SK-N-SH (cell line): Measurements from ENCODE around the gene ALDH18A1. TPM values are rescaled to one million over a fixed set of nuclear protein-coding genes. Genes with fewer than 3 reads are reported as not detected.

Experiments
- CTCF ChIA-PET: fragments of 300-600, 350-600 bp; formaldehyde crosslinking; extraction: SDS; loops from one replicate; lab custom pipeline; 2021; lab: Yijun Ruan, JAX
- POLR2A ChIA-PET: fragments of 350-600 bp; sonication (Branson Sonifier 250); formaldehyde crosslinking; extraction: SDS; loops from one replicate; lab custom pipeline; 2020; ENCODE audit warnings: antibody characterized with exemption, inconsistent platforms; lab: Yijun Ruan, JAX
- DNase-seq: peaks from one replicate; pipeline ENCODE4 v3.0.0; 2012
- H2AFZ ChIP-seq: fragments of 200-600 bp; sonication (generic); 2 replicates; pipeline ENCODE4 v1.8.1; 2016; ENCODE audit warnings: antibody characterized with exemption, mild to moderate bottlenecking, low read depth
- H3F3A ChIP-seq: fragments of 200-600 bp; sonication (generic); replicated peaks from 2 replicates; pipeline ENCODE3; 2016; ENCODE audit warnings: antibody characterized with exemption, mild to moderate bottlenecking; ENCODE audit not compliant: insufficient read depth
- H3K27ac ChIP-seq, 2 experiments: fragments of 200-500 bp in 1 of 2; fragments of 200-600 bp in 1 of 2; sonication (Bioruptor generic) in 1 of 2; sonication (generic), shearing (Covaris generic) in 1 of 2; 2 replicates each; pipeline versions ENCODE4 v1.5.1 to v1.6.1; 2014 to 2016; ENCODE audit warnings: low read depth in 2 of 2, inconsistent platforms in 1 of 2, low read length in 1 of 2, mild to moderate bottlenecking in 1 of 2, mixed read lengths in 1 of 2
- H3K27me3 ChIP-seq: fragments of 200-600 bp; sonication (generic), shearing (Covaris generic); 2 replicates; pipeline ENCODE4 v1.6.1; 2016; ENCODE audit warnings: mixed run types; ENCODE audit not compliant: insufficient read depth
- H3K36me3 ChIP-seq, 2 experiments: fragments of 200-500 bp in 1 of 2; fragments of 200-600 bp in 1 of 2; sonication (Bioruptor generic) in 1 of 2; sonication (generic) in 1 of 2; replicated peaks in 1 of 2; 2 replicates each; pipeline versions ENCODE3 to v1.5.1; 2014 to 2016; ENCODE audit warnings: low read length in 1 of 2, mild to moderate bottlenecking in 1 of 2; ENCODE audit not compliant: insufficient read depth in 2 of 2, control insufficient read depth in 1 of 2
- H3K4me1 ChIP-seq, 2 experiments: fragments of 200-500 bp in 1 of 2; fragments of 200-600 bp in 1 of 2; sonication (Bioruptor generic) in 1 of 2; sonication (generic), shearing (Covaris generic) in 1 of 2; 2 replicates each; pipeline versions ENCODE4 v1.5.1 to v1.6.1; 2014 to 2016; ENCODE audit warnings: low read depth in 1 of 2, low read length in 1 of 2, mixed run types in 1 of 2; ENCODE audit not compliant: insufficient read depth in 2 of 2, control insufficient read depth in 1 of 2
- H3K4me2 ChIP-seq: fragments of 200-600 bp; sonication (generic), shearing (Covaris generic); 2 replicates; pipeline ENCODE4 v1.6.1; 2017; ENCODE audit warnings: mixed run types
- H3K4me3 ChIP-seq, 2 experiments: fragments of 200-500 bp in 1 of 2; fragments of 200-600 bp in 1 of 2; sonication (Bioruptor generic) in 1 of 2; sonication (generic), shearing (Covaris generic) in 1 of 2; 2 replicates each; pipeline versions ENCODE4 v1.5.1 to v1.8.1; 2014 to 2016; ENCODE audit warnings: low read depth in 2 of 2, inconsistent platforms in 1 of 2, low read length in 1 of 2, mild to moderate bottlenecking in 1 of 2, mixed read lengths in 1 of 2, moderate library complexity in 1 of 2
- H3K79me2 ChIP-seq: fragments of 200-600 bp; sonication (generic); 2 replicates; pipeline ENCODE4 v1.8.1; 2017; ENCODE audit warnings: mild to moderate bottlenecking; ENCODE audit not compliant: insufficient read depth
- H3K9ac ChIP-seq: fragments of 200-600 bp; sonication (generic); 2 replicates; pipeline ENCODE4 v1.6.1; 2017; ENCODE audit warnings: mixed run types
- H3K9me2 ChIP-seq: fragments of 200-600 bp; sonication (generic); 2 replicates; pipeline ENCODE4 v1.6.1; 2017; ENCODE audit warnings: mixed run types
- H3K9me3 ChIP-seq: fragments of 200-600 bp; sonication (generic); 2 replicates; pipeline ENCODE4 v1.6.1; 2017; ENCODE audit warnings: mixed run types, mild to moderate bottlenecking, moderate library complexity
- H4K20me1 ChIP-seq: fragments of 200-600 bp; sonication (generic); 2 replicates; pipeline ENCODE4 v1.6.1; 2017; ENCODE audit warnings: mild to moderate bottlenecking, mixed run types; ENCODE audit not compliant: insufficient read depth
- ELF1 ChIP-seq: IDR thresholded peaks from 2 replicates; pipeline ENCODE4 v1.4.0; 2012
- EP300 ChIP-seq, 2 experiments: IDR thresholded peaks; 2 replicates each; pipeline versions ENCODE4 v1.4.0 to v1.6.1; 2012; ENCODE audit warnings: borderline replicate concordance in 1 of 2, low read depth in 1 of 2, low read length in 1 of 2
- EZH2phosphoT487 ChIP-seq: fragments of 200-600 bp; sonication (generic); IDR thresholded peaks from 2 replicates; pipeline ENCODE4 v1.6.1; 2017; ENCODE audit warnings: low read depth, mixed run types, mild to moderate bottlenecking, antibody characterized with exemption, moderate library complexity, borderline replicate concordance
- FOSL2 ChIP-seq: IDR thresholded peaks from 2 replicates; pipeline ENCODE4 v1.4.0; 2012; ENCODE audit warnings: low read depth, mild to moderate bottlenecking, moderate library complexity, borderline replicate concordance
- FOXJ3 ChIP-seq: sonication (generic); formaldehyde crosslinking; IDR thresholded peaks from 2 replicates; pipeline ENCODE4 v1.5.1; 2020; ENCODE audit warnings: mild to moderate bottlenecking, missing genetic modification reagents
- FOXM1 ChIP-seq: IDR thresholded peaks from 2 replicates; pipeline ENCODE4 v1.4.0; 2012; ENCODE audit warnings: low read depth, mild to moderate bottlenecking
- GABPA ChIP-seq: IDR thresholded peaks from 2 replicates; pipeline ENCODE4 v1.4.0; 2012; ENCODE audit warnings: low read depth, mild to moderate bottlenecking
- MEF2A ChIP-seq: IDR thresholded peaks from 2 replicates; pipeline ENCODE4 v1.4.0; 2012; ENCODE audit warnings: low read depth, borderline replicate concordance
- MXI1 ChIP-seq: IDR thresholded peaks from 2 replicates; pipeline ENCODE4 v1.6.1; 2012; ENCODE audit warnings: mild to moderate bottlenecking, low read depth, low read length, improper control_type of control experiment
- RCOR1 ChIP-seq: fragments of 150-350 bp; IDR thresholded peaks from 2 replicates; pipeline ENCODE4 v1.6.1; 2017; ENCODE audit warnings: antibody characterized with exemption, low read length
- RXRA ChIP-seq: IDR thresholded peaks from 2 replicates; pipeline ENCODE4 v1.4.0; 2012; ENCODE audit warnings: low read depth, mild to moderate bottlenecking, borderline replicate concordance
- SIN3A ChIP-seq: IDR thresholded peaks from 2 replicates; pipeline ENCODE4 v1.6.1; 2012; ENCODE audit warnings: low read depth, mild to moderate bottlenecking, low read length, moderate library complexity, borderline replicate concordance
- TEAD4 ChIP-seq: IDR thresholded peaks from 2 replicates; pipeline ENCODE4 v1.4.0; 2012; ENCODE audit warnings: mild to moderate bottlenecking, borderline replicate concordance; ENCODE audit not compliant: insufficient read depth
- WGBS: methylation state at CpG from one replicate; pipeline ENCODE4 v1.1.6; 2017; ENCODE audit warnings: low lambda C conversion rate; 5-methylcytosine and 5-hydroxymethylcytosine counted together
- polyA plus RNA-seq, 3 experiments: library from polyadenylated mRNA; depleted of rRNA; stranded (reverse); fragments of >200 nt; gene quantifications; 2 replicates each; pipeline ENCODE4 v1.2.3, GENCODE V29; 2012
- TF ChIP-seq, protein P1 (sequence below): IDR thresholded peaks from 2 replicates; pipeline ENCODE4; 2012
- TF ChIP-seq, protein P2 (sequence below): fragments of 150-350 bp; IDR thresholded peaks from 2 replicates; pipeline ENCODE4 v1.6.1; 2016; ENCODE audit warnings: mild to moderate bottlenecking, low read depth, low read length
- TF ChIP-seq, protein P3 (sequence below): IDR thresholded peaks from 2 replicates; pipeline ENCODE4 v1.6.1; 2012; ENCODE audit warnings: mild to moderate bottlenecking, low read depth, low read length, moderate library complexity
- TF ChIP-seq, protein P4 (sequence below): IDR thresholded peaks from 2 replicates; pipeline ENCODE4 v1.4.0; 2012; ENCODE audit warnings: low read depth, borderline replicate concordance
- TF ChIP-seq, protein P5 (sequence below): IDR thresholded peaks from 2 replicates; pipeline ENCODE4 v1.4.0; 2012; ENCODE audit warnings: low read depth

Gene ALDH18A1
- polyA plus RNA-seq, 1 of the 3 experiments (the other 2 are of a cell fraction), result 59.5 TPM

DNA sequence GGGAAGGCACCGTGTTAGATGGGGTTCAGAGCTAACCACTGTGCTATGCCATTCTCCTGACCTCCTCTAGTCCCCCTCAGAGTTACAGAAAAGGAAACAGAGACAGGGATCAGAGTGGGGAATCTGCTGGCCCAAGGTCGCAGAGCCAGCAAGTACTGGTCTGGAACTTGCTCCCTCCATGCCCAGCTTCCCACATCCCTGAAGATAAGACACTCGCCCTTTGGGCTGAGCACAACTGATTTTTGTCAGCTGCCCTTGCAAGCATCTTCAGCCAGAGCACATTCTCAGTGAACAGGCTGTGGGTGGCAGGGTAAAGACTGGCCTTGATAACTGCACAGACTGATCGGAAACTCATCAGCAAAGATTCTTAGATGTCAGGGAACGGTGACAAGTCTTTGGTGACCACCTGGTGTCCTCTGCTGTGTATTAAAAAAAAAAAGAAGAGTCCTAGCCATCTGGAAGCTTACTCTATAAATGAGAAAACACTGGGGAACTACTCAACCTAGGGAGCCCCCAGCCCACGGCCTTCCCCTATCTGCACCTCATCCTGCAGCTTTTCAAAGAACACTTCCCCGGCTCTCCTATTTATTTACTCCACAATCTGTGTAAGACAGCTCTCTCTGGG lies 94.1 kb downstream of the ALDH18A1 start:
- no peaks in the 10 kb centered on the region for H3F3A ChIP-seq
- H3K4me2 ChIP-seq, result no peak overlapping the region
- H3K9me3 ChIP-seq, result no peaks in the 10 kb centered on the region
- no peak overlapping the region for H3K9ac ChIP-seq
- H3K4me3 ChIP-seq, result no peak overlapping the region
- H3K27ac ChIP-seq, result no peak overlapping the region
- POLR2A ChIA-PET, result no interaction called here
- TF ChIP-seq FOSL2, result no peak
- TF ChIP-seq EZH2phosphoT487, result no peak
- TF ChIP-seq EP300 (IDR thresholded peaks at IDR 0.05; ENCODE audit: borderline replicate concordance in 1 of 2, low read depth in 1 of 2, low read length in 1 of 2), result no peak
- TF ChIP-seq, protein P1, sequence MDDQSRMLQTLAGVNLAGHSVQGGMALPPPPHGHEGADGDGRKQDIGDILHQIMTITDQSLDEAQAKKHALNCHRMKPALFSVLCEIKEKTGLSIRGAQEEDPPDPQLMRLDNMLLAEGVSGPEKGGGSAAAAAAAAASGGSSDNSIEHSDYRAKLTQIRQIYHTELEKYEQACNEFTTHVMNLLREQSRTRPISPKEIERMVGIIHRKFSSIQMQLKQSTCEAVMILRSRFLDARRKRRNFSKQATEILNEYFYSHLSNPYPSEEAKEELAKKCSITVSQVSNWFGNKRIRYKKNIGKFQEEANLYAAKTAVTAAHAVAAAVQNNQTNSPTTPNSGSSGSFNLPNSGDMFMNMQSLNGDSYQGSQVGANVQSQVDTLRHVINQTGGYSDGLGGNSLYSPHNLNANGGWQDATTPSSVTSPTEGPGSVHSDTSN, result no peak
- no peak for TF ChIP-seq ELF1
- TF ChIP-seq, protein P2, sequence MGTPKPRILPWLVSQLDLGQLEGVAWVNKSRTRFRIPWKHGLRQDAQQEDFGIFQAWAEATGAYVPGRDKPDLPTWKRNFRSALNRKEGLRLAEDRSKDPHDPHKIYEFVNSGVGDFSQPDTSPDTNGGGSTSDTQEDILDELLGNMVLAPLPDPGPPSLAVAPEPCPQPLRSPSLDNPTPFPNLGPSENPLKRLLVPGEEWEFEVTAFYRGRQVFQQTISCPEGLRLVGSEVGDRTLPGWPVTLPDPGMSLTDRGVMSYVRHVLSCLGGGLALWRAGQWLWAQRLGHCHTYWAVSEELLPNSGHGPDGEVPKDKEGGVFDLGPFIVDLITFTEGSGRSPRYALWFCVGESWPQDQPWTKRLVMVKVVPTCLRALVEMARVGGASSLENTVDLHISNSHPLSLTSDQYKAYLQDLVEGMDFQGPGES, result no peak
- no peak for TF ChIP-seq RXRA
- H3K79me2 ChIP-seq, result no peaks in the 10 kb centered on the region
- H3K4me1 ChIP-seq, result peaks cover 0 to 9% of the 10 kb centered on the region in 2 experiments; a peak in 1 of 4 replicates
- H3K27me3 ChIP-seq, result peaks cover 5% of the 10 kb centered on the region; the same call in 1 of the 2 replicates
- no peaks in the 10 kb centered on the region for H4K20me1 ChIP-seq
- CTCF ChIA-PET, result interaction anchor here (1.0 to 2.3 kb wide), 5 partner anchors 40 to 188 kb away, joined by 3 to 9 read pairs (median 4); no protein-coding TSS in a partner anchor
- DNase-seq, result no peak
- no peaks in the 10 kb centered on the region for H3K9me2 ChIP-seq
- H3K36me3 ChIP-seq, result no peaks in the 10 kb centered on the region
- 69% methylated on average over 7 of the region's 7 CpGs for WGBS
- no peak overlapping the region for H2AFZ ChIP-seq

DNA sequence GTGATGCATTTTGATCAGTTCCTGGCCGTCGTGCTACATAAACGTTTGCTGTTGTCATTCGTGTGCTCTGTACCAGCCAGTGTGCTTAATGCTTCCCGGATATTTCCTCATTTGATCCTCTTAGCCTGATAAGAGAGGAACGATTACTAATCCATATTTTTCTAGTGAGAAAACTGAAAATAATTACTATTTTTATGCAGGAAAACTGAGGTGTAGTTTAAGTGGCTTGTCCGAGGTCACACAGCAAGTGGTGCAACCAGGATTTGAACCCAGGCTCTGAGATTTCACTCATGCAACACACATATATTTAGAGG lies 94.7 kb downstream of the ALDH18A1 start:
- no peaks in the 10 kb centered on the region for H3K36me3 ChIP-seq
- no peaks in the 10 kb centered on the region for H3K9me3 ChIP-seq
- H3F3A ChIP-seq, result no peaks in the 10 kb centered on the region
- H3K4me2 ChIP-seq, result peak overlapping the region; percentile 63; the same call in 1 of the 2 replicates
- no peak overlapping the region for H3K9ac ChIP-seq
- H3K79me2 ChIP-seq, result no peaks in the 10 kb centered on the region
- H3K9me2 ChIP-seq, result no peaks in the 10 kb centered on the region
- no peaks in the 10 kb centered on the region for H4K20me1 ChIP-seq
- peak overlapping the region; percentile 57; the same call in 1 of the 2 replicates for H2AFZ ChIP-seq
- ChIA-PET CTCF (interaction anchor here (1.0 to 2.3 kb wide), 5 partner anchors 9 to 131 kb away, joined by 3 to 5 read pairs (median 3); no protein-coding TSS in a partner anchor), POLR2A (no interaction called here)
- peak overlapping the region; percentile 49 to 61; a peak in 3 of 4 replicates for H3K4me3 ChIP-seq
- H3K4me1 ChIP-seq, result peaks cover 0 to 9% of the 10 kb centered on the region in 2 experiments; a peak in 1 of 4 replicates
- no peak for DNase-seq
- H3K27me3 ChIP-seq, result peaks cover 5% of the 10 kb centered on the region; the same call in 1 of the 2 replicates
- 53% methylated on average over 7 of the region's 7 CpGs for WGBS
- H3K27ac ChIP-seq, result no peak overlapping the region
- TF ChIP-seq, protein P3, sequence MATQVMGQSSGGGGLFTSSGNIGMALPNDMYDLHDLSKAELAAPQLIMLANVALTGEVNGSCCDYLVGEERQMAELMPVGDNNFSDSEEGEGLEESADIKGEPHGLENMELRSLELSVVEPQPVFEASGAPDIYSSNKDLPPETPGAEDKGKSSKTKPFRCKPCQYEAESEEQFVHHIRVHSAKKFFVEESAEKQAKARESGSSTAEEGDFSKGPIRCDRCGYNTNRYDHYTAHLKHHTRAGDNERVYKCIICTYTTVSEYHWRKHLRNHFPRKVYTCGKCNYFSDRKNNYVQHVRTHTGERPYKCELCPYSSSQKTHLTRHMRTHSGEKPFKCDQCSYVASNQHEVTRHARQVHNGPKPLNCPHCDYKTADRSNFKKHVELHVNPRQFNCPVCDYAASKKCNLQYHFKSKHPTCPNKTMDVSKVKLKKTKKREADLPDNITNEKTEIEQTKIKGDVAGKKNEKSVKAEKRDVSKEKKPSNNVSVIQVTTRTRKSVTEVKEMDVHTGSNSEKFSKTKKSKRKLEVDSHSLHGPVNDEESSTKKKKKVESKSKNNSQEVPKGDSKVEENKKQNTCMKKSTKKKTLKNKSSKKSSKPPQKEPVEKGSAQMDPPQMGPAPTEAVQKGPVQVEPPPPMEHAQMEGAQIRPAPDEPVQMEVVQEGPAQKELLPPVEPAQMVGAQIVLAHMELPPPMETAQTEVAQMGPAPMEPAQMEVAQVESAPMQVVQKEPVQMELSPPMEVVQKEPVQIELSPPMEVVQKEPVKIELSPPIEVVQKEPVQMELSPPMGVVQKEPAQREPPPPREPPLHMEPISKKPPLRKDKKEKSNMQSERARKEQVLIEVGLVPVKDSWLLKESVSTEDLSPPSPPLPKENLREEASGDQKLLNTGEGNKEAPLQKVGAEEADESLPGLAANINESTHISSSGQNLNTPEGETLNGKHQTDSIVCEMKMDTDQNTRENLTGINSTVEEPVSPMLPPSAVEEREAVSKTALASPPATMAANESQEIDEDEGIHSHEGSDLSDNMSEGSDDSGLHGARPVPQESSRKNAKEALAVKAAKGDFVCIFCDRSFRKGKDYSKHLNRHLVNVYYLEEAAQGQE, result no peak
- TF ChIP-seq EZH2phosphoT487, result no peak
- TF ChIP-seq FOXM1, result no peak
- TF ChIP-seq SIN3A, result no peak
- TF ChIP-seq FOXJ3, result no peak
- no peak for TF ChIP-seq EP300 (IDR thresholded peaks at IDR 0.05; ENCODE audit: borderline replicate concordance in 1 of 2, low read depth in 1 of 2, low read length in 1 of 2)
- no peak for TF ChIP-seq RXRA
- TF ChIP-seq GABPA, result no peak
- no peak for TF ChIP-seq RCOR1
- no peak for TF ChIP-seq MEF2A
- no peak for TF ChIP-seq TEAD4
- TF ChIP-seq, protein P4, sequence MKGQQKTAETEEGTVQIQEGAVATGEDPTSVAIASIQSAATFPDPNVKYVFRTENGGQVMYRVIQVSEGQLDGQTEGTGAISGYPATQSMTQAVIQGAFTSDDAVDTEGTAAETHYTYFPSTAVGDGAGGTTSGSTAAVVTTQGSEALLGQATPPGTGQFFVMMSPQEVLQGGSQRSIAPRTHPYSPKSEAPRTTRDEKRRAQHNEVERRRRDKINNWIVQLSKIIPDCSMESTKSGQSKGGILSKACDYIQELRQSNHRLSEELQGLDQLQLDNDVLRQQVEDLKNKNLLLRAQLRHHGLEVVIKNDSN, result no peak
- TF ChIP-seq, protein P5, sequence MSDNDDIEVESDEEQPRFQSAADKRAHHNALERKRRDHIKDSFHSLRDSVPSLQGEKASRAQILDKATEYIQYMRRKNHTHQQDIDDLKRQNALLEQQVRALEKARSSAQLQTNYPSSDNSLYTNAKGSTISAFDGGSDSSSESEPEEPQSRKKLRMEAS, result no peak
- TF ChIP-seq MXI1, result no peak
- no peak for TF ChIP-seq FOSL2
